ENCODE data around the gene PCGF3.
"Not testable (repeated sequence)": the region's sequence is repeated elsewhere in the genome, so short reads cannot be mapped to it uniquely, and the experiment has no call there.

The PCGF3 gene

DNA sequence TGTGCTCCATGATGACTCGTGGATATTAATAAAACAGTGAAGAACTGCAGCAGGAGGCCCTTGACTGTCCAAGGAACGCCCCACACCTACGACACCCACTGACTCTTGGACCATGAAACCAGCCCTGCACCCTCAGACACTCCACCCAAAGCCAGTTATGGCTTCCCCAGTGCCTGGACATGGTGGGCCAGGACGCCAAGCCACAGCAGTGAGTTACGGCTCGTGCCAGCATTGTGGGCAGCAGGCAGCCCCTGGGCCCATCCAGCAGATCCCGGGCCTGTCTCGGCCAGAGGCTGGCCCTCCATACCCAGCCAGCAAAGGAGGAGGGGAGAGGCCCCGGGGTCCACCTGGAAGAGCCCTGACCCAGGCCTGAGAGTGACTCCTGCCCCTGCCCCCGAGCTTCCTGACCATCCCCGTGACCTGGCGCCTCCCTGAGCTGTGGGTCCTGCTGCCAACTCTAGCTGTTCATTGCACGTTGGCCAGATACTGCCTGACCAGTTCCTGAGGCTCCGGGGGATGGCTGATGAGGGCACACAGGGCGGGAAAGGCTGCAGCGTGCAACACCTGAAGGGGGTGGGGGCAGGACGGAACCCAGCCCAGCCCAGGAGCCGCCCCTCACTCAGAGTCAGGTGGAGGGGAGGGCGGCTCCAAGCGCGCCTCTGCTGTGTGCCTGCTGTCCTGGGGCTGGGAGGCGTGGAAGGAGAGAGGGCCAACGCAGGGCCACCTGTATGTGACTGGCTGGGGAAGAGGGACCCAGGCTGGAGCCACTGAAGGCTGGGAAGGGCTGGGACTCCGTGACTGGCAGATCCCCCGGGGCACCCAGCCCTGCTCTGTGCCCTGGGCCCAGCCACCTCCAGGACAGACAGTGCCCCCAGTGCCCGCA is 17.4 kb upstream of the PCGF3 start:
- H3K9ac ChIP-seq (ENCODE audit: low read length), result peak overlapping the region; percentile 70
- peaks cover 54% of the 10 kb centered on the region for H3K4me1 ChIP-seq (ENCODE audit: control insufficient read depth, insufficient read depth, low read length)
- H3K9me3 ChIP-seq (ENCODE audit: control insufficient read depth, low read length), result no peaks in the 10 kb centered on the region
- no peaks in the 10 kb centered on the region for H3K27me3 ChIP-seq (ENCODE audit: control insufficient read depth, insufficient read depth, low read length)
- H3K36me3 ChIP-seq (ENCODE audit: control insufficient read depth, insufficient read depth, low read length), result no peaks in the 10 kb centered on the region
- H3K4me3 ChIP-seq (ENCODE audit: low read length), result peak overlapping the region; percentile 19

GRCh38 chr4:688854-689681 is 16.6 kb upstream of the PCGF3 start, which contains the start of gene SLC49A3:
Gene SLC49A3, minus strand, starts transcription at chr4:689151. Its CDS starts 24 bp downstream, at chr4:689127.
- peak within 1 kb of the TSS; percentile 64 for H3K4me3 ChIP-seq (ENCODE audit: low read length)
- H3K4me1 ChIP-seq (ENCODE audit: control insufficient read depth, insufficient read depth, low read length), result peaks cover 46% of the 10 kb centered on the region
- peaks cover 3% of the 10 kb centered on the region for H3K27me3 ChIP-seq (ENCODE audit: control insufficient read depth, insufficient read depth, low read length)
- H3K36me3 ChIP-seq (ENCODE audit: control insufficient read depth, insufficient read depth, low read length), result no peaks in the 10 kb centered on the region
- no peaks in the 10 kb centered on the region for H3K9me3 ChIP-seq (ENCODE audit: control insufficient read depth, low read length)
- H3K9ac ChIP-seq (ENCODE audit: low read length), result peak within 1 kb of the TSS; percentile 70

GRCh38 chr4:689723-690122 is 15.9 kb upstream of the PCGF3 start:
- Histone ChIP-seq H3K9me3 (ENCODE audit: control insufficient read depth, low read length) (no peaks in the 10 kb centered on the region), H3K36me3 (ENCODE audit: control insufficient read depth, insufficient read depth, low read length) (no peaks in the 10 kb centered on the region), H3K4me1 (ENCODE audit: control insufficient read depth, insufficient read depth, low read length) (peaks cover 41% of the 10 kb centered on the region), H3K9ac (ENCODE audit: low read length) (peak overlapping the region; percentile 70), H3K27me3 (ENCODE audit: control insufficient read depth, insufficient read depth, low read length) (peaks cover 3% of the 10 kb centered on the region), H3K4me3 (ENCODE audit: low read length) (peak overlapping the region; percentile 64)

GRCh38 chr4:692771-693554 is 12.7 kb upstream of the PCGF3 start:
- no peaks in the 10 kb centered on the region for H3K36me3 ChIP-seq (ENCODE audit: control insufficient read depth, insufficient read depth, low read length)
- no peak overlapping the region for H3K4me3 ChIP-seq (ENCODE audit: low read length)
- H3K9ac ChIP-seq (ENCODE audit: low read length), result no peak overlapping the region
- H3K9me3 ChIP-seq (ENCODE audit: control insufficient read depth, low read length), result no peaks in the 10 kb centered on the region
- peaks cover 24% of the 10 kb centered on the region for H3K4me1 ChIP-seq (ENCODE audit: control insufficient read depth, insufficient read depth, low read length)
- peaks cover 3% of the 10 kb centered on the region for H3K27me3 ChIP-seq (ENCODE audit: control insufficient read depth, insufficient read depth, low read length)

GRCh38 chr4:694341-694940 is 11.2 kb upstream of the PCGF3 start:
- H3K4me3 ChIP-seq (ENCODE audit: low read length); H3K27me3 ChIP-seq (ENCODE audit: control insufficient read depth, insufficient read depth, low read length); H3K9me3 ChIP-seq (ENCODE audit: control insufficient read depth, low read length); H3K9ac ChIP-seq (ENCODE audit: low read length); H3K36me3 ChIP-seq (ENCODE audit: control insufficient read depth, insufficient read depth, low read length): not testable (repeated sequence)
- H3K4me1 ChIP-seq (ENCODE audit: control insufficient read depth, insufficient read depth, low read length), result peaks cover 16% of the 10 kb centered on the region

GRCh38 chr4:699816-700580 is 5.6 kb upstream of the PCGF3 start:
- Histone ChIP-seq H3K4me3 (ENCODE audit: low read length) (no peak overlapping the region), H3K36me3 (ENCODE audit: control insufficient read depth, insufficient read depth, low read length) (no peaks in the 10 kb centered on the region), H3K9me3 (ENCODE audit: control insufficient read depth, low read length) (no peaks in the 10 kb centered on the region), H3K9ac (ENCODE audit: low read length) (no peak overlapping the region), H3K4me1 (ENCODE audit: control insufficient read depth, insufficient read depth, low read length) (peaks cover 54% of the 10 kb centered on the region), H3K27me3 (ENCODE audit: control insufficient read depth, insufficient read depth, low read length) (no peaks in the 10 kb centered on the region)

GRCh38 chr4:700587-701264 is 4.9 kb upstream of the PCGF3 start:
- H3K27me3 ChIP-seq (ENCODE audit: control insufficient read depth, insufficient read depth, low read length), result no peaks in the 10 kb centered on the region
- H3K9ac ChIP-seq (ENCODE audit: low read length), result no peak overlapping the region
- H3K4me3 ChIP-seq (ENCODE audit: low read length), result no peak overlapping the region
- H3K9me3 ChIP-seq (ENCODE audit: control insufficient read depth, low read length), result no peaks in the 10 kb centered on the region
- H3K36me3 ChIP-seq (ENCODE audit: control insufficient read depth, insufficient read depth, low read length), result no peaks in the 10 kb centered on the region
- H3K4me1 ChIP-seq (ENCODE audit: control insufficient read depth, insufficient read depth, low read length), result peaks cover 58% of the 10 kb centered on the region

- H3K27me3 ChIP-seq (ENCODE audit: control insufficient read depth, insufficient read depth, low read length), result no peaks in the 10 kb centered on the region
- H3K9ac ChIP-seq (ENCODE audit: low read length), result no peak overlapping the region
- H3K4me1 ChIP-seq (ENCODE audit: control insufficient read depth, insufficient read depth, low read length), result peaks cover 66% of the 10 kb centered on the region
- no peak overlapping the region for H3K4me3 ChIP-seq (ENCODE audit: low read length)
- H3K36me3 ChIP-seq (ENCODE audit: control insufficient read depth, insufficient read depth, low read length), result no peaks in the 10 kb centered on the region
- H3K9me3 ChIP-seq (ENCODE audit: control insufficient read depth, low read length), result no peaks in the 10 kb centered on the region
These were observed 3.0 kb upstream of the PCGF3 start for GRCh38 chr4:702618-703048.

- Histone ChIP-seq H3K27me3 (ENCODE audit: control insufficient read depth, insufficient read depth, low read length) (no peaks in the 10 kb centered on the region), H3K36me3 (ENCODE audit: control insufficient read depth, insufficient read depth, low read length) (no peaks in the 10 kb centered on the region)
These were observed 2.1 kb upstream of the PCGF3 start for GRCh38 chr4:703336-704197.

More at GRCh38 chr4:703336-704197, 2.1 kb upstream of the PCGF3 start:
- Histone ChIP-seq H3K4me1 (ENCODE audit: control insufficient read depth, insufficient read depth, low read length) (peaks cover 74% of the 10 kb centered on the region), H3K9ac (ENCODE audit: low read length) (no peak overlapping the region), H3K4me3 (ENCODE audit: low read length) (no peak overlapping the region), H3K9me3 (ENCODE audit: control insufficient read depth, low read length) (no peaks in the 10 kb centered on the region)

Measured in mucosa of stomach (tissue), 1 donor.